Thyroid gland (tissue), 4 donors: ENCODE results near the gene BBLN.

Source experiments
- POLR2A ChIP-seq, 2 donors: fragments of 450-650 bp; IDR thresholded peaks; one replicate each; pipeline ENCODE4 v1.6.1; 2017; ENCODE audit warnings: antibody characterized with exemption in 2 of 2, mild to moderate bottlenecking in 2 of 2, moderate library complexity in 1 of 2
- TF ChIP-seq, protein P1 (sequence below), 6 experiments: fragments of 200-600 bp in 3 of 6; fragments of 450-650 bp in 3 of 6; sonication (generic) in 3 of 6; IDR thresholded peaks; one replicate each; pipeline ENCODE4 v1.5.1; 2016 to 2019; ENCODE audit warnings: antibody characterized with exemption in 6 of 6, mild to moderate bottlenecking in 2 of 6, inconsistent platforms in 1 of 6, moderate library complexity in 1 of 6

DNA sequence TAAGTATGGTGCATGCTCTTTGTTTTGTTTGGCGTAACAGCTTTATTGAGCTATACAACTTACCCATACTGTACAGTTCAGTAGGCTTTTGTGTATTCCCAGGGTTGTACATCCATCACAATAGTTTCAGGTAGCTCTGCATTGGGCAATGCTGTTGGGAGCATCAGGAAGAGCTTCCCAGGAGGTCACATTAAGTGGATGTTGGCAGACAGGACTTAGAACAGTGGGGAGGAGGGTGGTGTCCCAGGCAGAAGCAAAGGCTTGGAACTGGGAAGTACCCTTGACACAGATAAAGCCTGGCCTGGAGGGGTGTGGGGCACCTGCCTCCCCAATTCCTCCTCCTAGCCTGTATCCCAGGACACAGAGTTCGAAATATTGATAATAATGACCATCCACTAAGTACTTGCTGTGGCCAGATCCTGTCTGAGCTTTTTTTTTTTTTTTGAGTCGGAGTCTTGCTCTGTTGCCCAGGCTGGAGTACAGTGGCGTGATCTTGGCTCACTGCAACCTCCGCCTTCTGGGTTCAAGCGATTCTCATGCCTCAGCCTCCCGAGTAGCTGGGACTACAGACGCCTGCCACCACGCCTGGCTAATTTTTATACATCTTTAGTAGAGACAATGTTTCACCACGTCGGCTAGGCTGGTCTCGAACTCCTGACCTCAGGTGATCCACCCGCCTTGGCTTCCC, 1.3 kb downstream of the BBLN start:
- TF ChIP-seq, protein P1, sequence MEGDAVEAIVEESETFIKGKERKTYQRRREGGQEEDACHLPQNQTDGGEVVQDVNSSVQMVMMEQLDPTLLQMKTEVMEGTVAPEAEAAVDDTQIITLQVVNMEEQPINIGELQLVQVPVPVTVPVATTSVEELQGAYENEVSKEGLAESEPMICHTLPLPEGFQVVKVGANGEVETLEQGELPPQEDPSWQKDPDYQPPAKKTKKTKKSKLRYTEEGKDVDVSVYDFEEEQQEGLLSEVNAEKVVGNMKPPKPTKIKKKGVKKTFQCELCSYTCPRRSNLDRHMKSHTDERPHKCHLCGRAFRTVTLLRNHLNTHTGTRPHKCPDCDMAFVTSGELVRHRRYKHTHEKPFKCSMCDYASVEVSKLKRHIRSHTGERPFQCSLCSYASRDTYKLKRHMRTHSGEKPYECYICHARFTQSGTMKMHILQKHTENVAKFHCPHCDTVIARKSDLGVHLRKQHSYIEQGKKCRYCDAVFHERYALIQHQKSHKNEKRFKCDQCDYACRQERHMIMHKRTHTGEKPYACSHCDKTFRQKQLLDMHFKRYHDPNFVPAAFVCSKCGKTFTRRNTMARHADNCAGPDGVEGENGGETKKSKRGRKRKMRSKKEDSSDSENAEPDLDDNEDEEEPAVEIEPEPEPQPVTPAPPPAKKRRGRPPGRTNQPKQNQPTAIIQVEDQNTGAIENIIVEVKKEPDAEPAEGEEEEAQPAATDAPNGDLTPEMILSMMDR (IDR thresholded peaks at IDR 0.05), result no peak
- no peak for TF ChIP-seq POLR2A (IDR thresholded peaks at IDR 0.05)
